SJCRH30 (cell line): ENCODE data around the gene ARGLU1. TPM values are rescaled to one million over a fixed set of nuclear protein-coding genes. Genes with fewer than 3 reads are reported as not detected.
"Not testable (repeated sequence)": the region's sequence is repeated elsewhere in the genome, so short reads cannot be mapped to it uniquely, and the experiment has no call there.

Experiments
- DNase-seq, 2 experiments: peaks; one replicate each; pipeline ENCODE4 v3.0.0-alpha.2; 2015 to 2020
- H3K27ac ChIP-seq: fragments of 250-450 bp; sonication (Bioruptor Pico); 2 replicates; pipeline ENCODE4 v1.5.1; 2020; ENCODE audit warnings: mild to moderate bottlenecking, moderate library complexity
- H3K27me3 ChIP-seq: fragments of 250-450 bp; sonication (Bioruptor Pico); 2 replicates; pipeline ENCODE4 v1.5.1; 2020; ENCODE audit warnings: mild to moderate bottlenecking, moderate library complexity
- H3K36me3 ChIP-seq: fragments of 250-450 bp; sonication (Bioruptor Pico); 2 replicates; pipeline ENCODE4 v1.5.1; 2020; ENCODE audit warnings: mild to moderate bottlenecking, moderate library complexity
- H3K4me1 ChIP-seq: fragments of 250-450 bp; sonication (Bioruptor Pico); 2 replicates; pipeline ENCODE4 v1.5.1; 2020; ENCODE audit warnings: mild to moderate bottlenecking, moderate library complexity
- H3K4me3 ChIP-seq: fragments of 250-450 bp; sonication (Bioruptor Pico); 2 replicates; pipeline ENCODE4 v1.5.1; 2020; ENCODE audit warnings: mild to moderate bottlenecking, moderate library complexity
- H3K9me3 ChIP-seq: fragments of 250-450 bp; sonication (Bioruptor Pico); replicated peaks from 2 replicates; pipeline ENCODE4 v1.5.1; 2020; ENCODE audit warnings: mild to moderate bottlenecking, moderate library complexity
- total RNA-seq: library from RNA; depleted of rRNA; stranded (reverse); fragments of >200 nt; shearing (Covaris generic); gene quantifications from 2 replicates; pipeline ENCODE4 v1.2.3, GENCODE V29; 2014; rRNA removed

ARGLU1 gene
- total RNA-seq: 66.9 and 100 TPM in 2 replicates

DNA sequence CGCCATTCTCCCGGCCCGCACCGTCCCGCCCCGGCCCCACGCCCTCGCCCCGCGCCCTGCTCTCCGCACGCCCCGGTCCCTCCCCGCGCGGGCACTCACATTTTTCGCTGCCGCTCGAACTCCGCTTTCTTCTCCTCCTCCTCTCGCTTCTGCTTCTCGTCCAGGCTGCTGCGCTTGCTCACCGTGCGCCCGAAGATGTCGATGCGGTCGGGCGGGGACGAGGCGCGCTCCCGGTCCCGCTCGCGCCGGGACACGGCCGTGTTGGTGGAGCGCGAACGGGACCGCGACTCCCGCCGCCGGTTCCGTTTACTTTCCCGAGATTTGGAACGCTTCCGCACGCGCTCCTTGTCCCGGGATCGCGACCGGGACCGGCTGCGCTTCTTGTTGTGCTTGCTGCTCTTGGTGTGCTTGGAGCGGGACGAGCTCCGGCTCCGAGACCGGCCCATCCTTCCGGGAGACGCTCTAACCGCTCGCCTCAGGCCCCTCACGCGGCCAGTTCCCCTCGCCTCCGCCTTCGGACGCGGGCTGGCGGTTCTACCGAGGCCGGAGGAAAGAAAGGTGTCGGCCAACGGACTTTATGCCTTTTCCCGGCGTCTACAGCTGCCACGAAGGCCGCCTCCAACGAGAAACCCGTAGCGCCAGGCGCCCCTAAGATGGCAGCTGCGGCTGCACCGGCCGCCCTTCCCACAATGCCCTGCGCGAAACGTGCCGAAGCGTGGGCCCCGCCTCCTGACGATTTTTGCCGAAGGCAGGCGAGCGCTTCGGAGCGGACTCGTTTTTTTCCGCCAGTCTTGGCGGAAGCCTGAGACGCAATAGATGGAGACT, at the start of gene ARGLU1:
ARGLU1 (minus strand) TSS at position 664 of the 825 bp plus-strand sequence; CDS start at position 446, 218 bp downstream.
- peak within 1 kb of the TSS; percentile 92 for H3K27ac ChIP-seq
- H3K4me3 ChIP-seq: peak within 1 kb of the TSS; percentile 84
- 0 out of 2 replicates have a peak, but pooled peaks cover 4% of the 10 kb centered on the region for H3K9me3 ChIP-seq
- peak; percentile 88 to 91 for DNase-seq
- peaks cover 14% of the 10 kb centered on the region for H3K4me1 ChIP-seq
- H3K36me3 ChIP-seq: 0 out of 2 replicates have a peak, but pooled peaks cover 5% of the 10 kb centered on the region
- H3K27me3 ChIP-seq: no peaks in the 10 kb centered on the region

DNA sequence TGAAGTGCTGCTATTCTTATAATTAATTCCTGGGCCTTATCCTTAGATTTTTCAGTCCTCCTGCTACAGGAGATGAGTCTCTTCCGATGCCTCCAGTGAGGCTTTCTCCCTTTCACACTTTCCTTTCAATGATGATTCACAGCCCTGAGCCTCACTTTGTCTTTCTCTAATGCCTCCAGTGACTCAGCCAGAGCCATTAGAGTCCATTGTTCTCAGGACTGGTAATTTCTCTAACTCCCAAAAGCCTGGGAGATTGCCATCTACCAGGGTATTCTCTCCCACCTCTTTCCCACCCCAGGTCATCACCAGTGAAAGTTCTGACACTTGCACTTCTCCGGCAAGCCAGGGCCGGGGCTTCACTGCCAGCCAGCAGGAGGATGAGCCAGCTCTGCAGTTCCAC, 49.6 kb upstream of the ARGLU1 start:
- Histone ChIP-seq H3K27me3 (no peaks in the 10 kb centered on the region), H3K4me1 (no peaks in the 10 kb centered on the region), H3K9me3 (no peaks in the 10 kb centered on the region), H3K4me3 (no peak overlapping the region), H3K27ac (no peak overlapping the region), H3K36me3 (no peaks in the 10 kb centered on the region)
- no peak for DNase-seq

GRCh38 chr13:106616729-106617128, 48.8 kb upstream of the ARGLU1 start:
- DNase-seq: no peak
- Histone ChIP-seq H3K27ac (no peak overlapping the region), H3K36me3 (no peaks in the 10 kb centered on the region), H3K4me3 (no peak overlapping the region), H3K27me3 (no peaks in the 10 kb centered on the region), H3K9me3 (no peaks in the 10 kb centered on the region), H3K4me1 (no peaks in the 10 kb centered on the region)

DNA sequence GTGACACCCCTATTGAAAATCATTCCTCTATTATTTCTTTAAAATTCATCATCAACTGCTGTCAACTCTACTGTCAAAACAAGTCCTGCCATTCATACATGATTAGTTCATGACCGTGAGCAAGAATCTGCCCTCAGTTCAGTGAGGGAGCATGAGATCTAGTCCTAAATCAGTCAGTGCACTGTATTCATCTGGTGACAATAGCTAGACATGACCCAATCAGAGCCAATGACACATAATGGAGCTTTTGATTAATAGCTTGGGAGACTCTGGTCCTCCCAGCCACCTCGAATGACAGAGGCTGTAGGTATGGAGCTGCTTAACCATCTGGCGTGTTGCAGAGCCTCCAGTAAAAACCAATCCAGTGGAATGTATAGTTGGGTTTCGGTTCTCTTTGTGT, 46.9 kb upstream of the ARGLU1 start:
- H3K27ac ChIP-seq: no peak overlapping the region
- DNase-seq: no peak
- H3K27me3 ChIP-seq: no peaks in the 10 kb centered on the region
- H3K4me3 ChIP-seq: no peak overlapping the region
- no peaks in the 10 kb centered on the region for H3K4me1 ChIP-seq
- no peaks in the 10 kb centered on the region for H3K36me3 ChIP-seq
- no peaks in the 10 kb centered on the region for H3K9me3 ChIP-seq

DNA sequence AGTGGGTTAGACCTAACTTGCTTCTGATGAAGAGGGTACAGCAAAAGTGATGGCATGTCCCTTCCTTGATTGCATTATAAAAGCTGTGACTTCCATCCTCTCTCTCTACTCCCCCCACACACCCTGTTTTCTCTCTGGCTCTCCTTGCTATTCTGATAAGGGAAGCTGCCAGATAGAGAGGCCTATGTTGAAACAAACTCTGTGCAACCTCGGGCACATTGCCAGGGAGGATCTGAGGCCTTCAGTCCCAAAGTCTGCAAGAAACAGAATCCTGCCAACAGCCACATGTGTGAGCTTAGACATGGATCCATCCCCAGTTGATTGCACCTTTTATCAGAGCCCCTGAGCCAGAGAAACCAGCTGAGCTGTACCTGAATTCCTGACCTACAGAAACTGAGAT, 44.8 kb upstream of the ARGLU1 start:
- H3K4me3 ChIP-seq: no peak overlapping the region
- no peaks in the 10 kb centered on the region for H3K36me3 ChIP-seq
- peak in 1 of 2 experiments; percentile 36 for DNase-seq

DNA sequence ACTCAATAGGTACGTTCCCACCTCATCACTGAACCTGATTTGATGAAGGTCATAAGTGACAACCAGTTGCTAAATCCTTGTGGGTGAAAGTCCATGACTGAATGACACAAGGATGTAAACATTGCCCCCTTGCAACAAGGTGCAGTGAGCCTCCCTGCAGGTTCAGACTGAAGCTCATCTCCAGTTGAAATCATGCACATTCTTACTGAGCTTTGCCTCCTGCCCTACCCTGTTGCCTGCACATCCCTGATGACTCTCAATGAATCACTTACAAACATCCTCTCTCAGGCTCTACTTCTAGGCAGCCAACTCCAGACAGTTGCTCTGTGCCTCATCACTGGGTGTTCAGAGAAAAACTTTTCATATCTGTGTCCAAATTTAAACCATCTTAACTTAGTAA, 42.5 kb upstream of the ARGLU1 start:
- no peaks in the 10 kb centered on the region for H3K27me3 ChIP-seq
- no peak overlapping the region for H3K27ac ChIP-seq
- no peaks in the 10 kb centered on the region for H3K4me1 ChIP-seq
- H3K9me3 ChIP-seq: no peaks in the 10 kb centered on the region
- no peaks in the 10 kb centered on the region for H3K36me3 ChIP-seq
- H3K4me3 ChIP-seq: no peak overlapping the region
- DNase-seq: no peak

More for the DNA sequence above, 44.8 kb upstream of the ARGLU1 start:
- Histone ChIP-seq H3K27ac (no peak overlapping the region), H3K27me3 (no peaks in the 10 kb centered on the region), H3K4me1 (no peaks in the 10 kb centered on the region), H3K9me3 (no peaks in the 10 kb centered on the region)

DNA sequence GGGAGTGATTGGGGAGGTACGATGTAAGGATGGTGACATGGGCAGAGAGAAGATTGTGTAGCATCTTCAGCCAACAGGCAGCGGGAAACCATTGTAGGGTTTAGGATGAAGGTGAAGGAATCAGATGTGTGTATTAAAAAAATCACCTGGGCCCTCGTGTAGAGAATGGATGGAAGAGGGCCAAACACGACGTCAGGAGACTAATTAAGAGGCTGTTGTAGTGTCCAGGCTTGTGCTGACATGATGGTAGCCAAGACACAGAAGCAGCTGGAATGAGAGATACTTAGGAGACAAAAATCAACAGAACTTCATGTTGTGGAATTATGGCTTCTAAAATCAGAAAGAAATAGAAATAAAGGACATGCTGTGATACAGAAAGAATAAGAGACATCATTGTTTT, 41.2 kb upstream of the ARGLU1 start:
- H3K36me3 ChIP-seq: no peaks in the 10 kb centered on the region

DNA sequence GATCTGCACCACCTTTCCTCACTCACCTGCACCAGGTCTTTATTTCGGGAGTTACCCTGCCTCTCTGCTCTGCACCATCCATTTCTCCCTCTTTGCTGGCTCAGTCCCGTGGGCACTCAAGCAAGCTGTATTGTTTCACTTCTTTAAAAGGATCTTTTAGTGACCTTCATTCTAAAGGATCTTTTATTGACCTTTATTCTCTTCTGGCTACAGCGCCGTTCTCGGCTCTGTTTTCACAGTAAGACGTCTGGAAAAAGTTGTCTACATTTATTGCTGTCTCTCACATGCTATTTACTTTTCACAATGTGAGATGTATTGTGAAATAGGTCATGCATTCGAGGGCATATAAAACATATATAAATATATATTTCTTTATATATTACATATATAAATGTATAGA, 35.6 kb upstream of the ARGLU1 start:
- no peak for DNase-seq
- Histone ChIP-seq H3K27ac (no peak overlapping the region), H3K9me3 (no peaks in the 10 kb centered on the region), H3K4me1 (peaks cover 13% of the 10 kb centered on the region; the same call in 1 of the 2 replicates), H3K4me3 (no peak overlapping the region), H3K27me3 (no peaks in the 10 kb centered on the region), H3K36me3 (no peaks in the 10 kb centered on the region)

More for the DNA sequence above, 41.2 kb upstream of the ARGLU1 start:
- no peak overlapping the region for H3K4me3 ChIP-seq
- no peaks in the 10 kb centered on the region for H3K4me1 ChIP-seq
- H3K27ac ChIP-seq: no peak overlapping the region
- H3K27me3 ChIP-seq: no peaks in the 10 kb centered on the region
- DNase-seq: no peak
- H3K9me3 ChIP-seq: no peaks in the 10 kb centered on the region

- Histone ChIP-seq H3K4me1 (peaks cover 13% of the 10 kb centered on the region; the same call in 1 of the 2 replicates), H3K4me3 (no peak overlapping the region), H3K36me3 (no peaks in the 10 kb centered on the region), H3K27ac (no peak overlapping the region), H3K9me3 (no peaks in the 10 kb centered on the region), H3K27me3 (no peaks in the 10 kb centered on the region)
- DNase-seq: peak; percentile 65 to 74
Observed at GRCh38 chr13:106602178-106602577, 34.2 kb upstream of the ARGLU1 start.

- Histone ChIP-seq H3K27me3 (no peaks in the 10 kb centered on the region), H3K4me3 (no peak overlapping the region), H3K9me3 (no peaks in the 10 kb centered on the region), H3K27ac (no peak overlapping the region), H3K36me3 (no peaks in the 10 kb centered on the region), H3K4me1 (peaks cover 13% of the 10 kb centered on the region; the same call in 1 of the 2 replicates)
- DNase-seq: no peak
Observed at GRCh38 chr13:106601489-106601888, 33.6 kb upstream of the ARGLU1 start.

GRCh38 chr13:106600798-106601135, 32.8 kb upstream of the ARGLU1 start:
- not testable (repeated sequence) for H3K36me3 ChIP-seq, H3K9me3 ChIP-seq, H3K27me3 ChIP-seq, H3K4me3 ChIP-seq, DNase-seq, H3K27ac ChIP-seq
- H3K4me1 ChIP-seq: peaks cover 13% of the 10 kb centered on the region; the same call in 1 of the 2 replicates

- Histone ChIP-seq H3K27me3 (no peaks in the 10 kb centered on the region), H3K4me1 (peaks cover 13% of the 10 kb centered on the region; the same call in 1 of the 2 replicates), H3K27ac (no peak overlapping the region), H3K36me3 (no peaks in the 10 kb centered on the region), H3K4me3 (no peak overlapping the region), H3K9me3 (no peaks in the 10 kb centered on the region)
- DNase-seq: peak in 1 of 2 experiments; percentile 43
Observed at GRCh38 chr13:106599875-106600797, 32.2 kb upstream of the ARGLU1 start.

DNA sequence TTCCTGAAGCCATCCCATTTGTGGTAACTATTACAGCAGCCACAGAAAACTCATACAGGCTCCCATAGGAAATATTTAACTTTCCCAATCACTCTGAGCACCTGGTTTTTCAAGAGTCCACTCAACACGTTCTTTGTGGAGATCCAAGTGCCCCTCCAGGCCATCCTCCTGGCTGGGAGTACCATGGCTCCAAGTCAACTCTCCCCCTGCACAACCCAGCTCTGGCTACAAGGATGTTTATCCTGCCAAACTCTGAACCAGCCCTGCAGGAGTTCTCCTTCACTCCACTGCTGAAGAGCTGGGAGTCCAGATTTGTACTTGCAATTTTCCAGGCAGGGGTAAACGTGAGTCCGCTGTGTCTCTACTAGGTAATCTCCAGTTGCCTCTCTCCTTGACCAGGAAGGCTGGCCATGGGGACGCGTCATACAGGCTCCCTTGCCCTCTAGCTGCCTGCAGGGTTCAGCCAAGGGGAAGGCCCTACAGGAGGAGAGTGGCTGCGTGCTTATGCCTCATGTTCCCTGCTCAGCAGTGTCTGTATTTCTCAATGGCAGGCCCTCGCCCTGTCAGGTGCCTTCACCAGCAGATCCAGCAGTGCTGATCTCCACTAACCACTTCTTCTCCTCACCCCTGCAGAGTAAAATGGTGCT, 29.9 kb upstream of the ARGLU1 start:
- Histone ChIP-seq H3K36me3 (no peaks in the 10 kb centered on the region), H3K27me3 (no peaks in the 10 kb centered on the region), H3K27ac (no peak overlapping the region), H3K4me1 (peaks cover 13% of the 10 kb centered on the region; the same call in 1 of the 2 replicates), H3K9me3 (no peaks in the 10 kb centered on the region), H3K4me3 (no peak overlapping the region)
- no peak for DNase-seq

- Histone ChIP-seq H3K27ac (no peak overlapping the region), H3K4me1 (peaks cover 9% of the 10 kb centered on the region; the same call in 1 of the 2 replicates), H3K27me3 (no peaks in the 10 kb centered on the region), H3K36me3 (no peaks in the 10 kb centered on the region), H3K9me3 (no peaks in the 10 kb centered on the region), H3K4me3 (no peak overlapping the region)
- peak; percentile 26 to 33 for DNase-seq
Observed at GRCh38 chr13:106597186-106597585, 29.2 kb upstream of the ARGLU1 start.
